Cardiac fibroblast (primary cell): ENCODE results near the gene MIGA2.
"Not testable (repeated sequence)": the region's sequence is repeated elsewhere in the genome, so short reads cannot be mapped to it uniquely, and the experiment has no call there.

Experiments
- DNase-seq, 2 donors: peaks; one replicate each; pipeline versions ENCODE4 v3.0.0 to v3.0.0-alpha.2; 2010; ENCODE audit warnings: low read depth in 2 of 2
- H3K4me3 ChIP-seq, 2 donors: replicated peaks in 1 of 2; 1 replicate in 1 of 2; 2 replicates in 1 of 2; pipeline ENCODE4 v1.5.1; 2011; ENCODE audit warnings: low read depth in 2 of 2, low read length in 2 of 2, mild to moderate bottlenecking in 2 of 2, moderate library complexity in 1 of 2
- CTCF ChIP-seq: IDR thresholded peaks from one replicate; pipeline ENCODE4 v1.5.1; 2011; ENCODE audit warnings: low read depth, mild to moderate bottlenecking, low read length, inconsistent platforms

The MIGA2 gene

GRCh38 chr9:128999581-129000206, 36.7 kb upstream of the MIGA2 start:
- DNase-seq, result no peak
- no peak overlapping the region for H3K4me3 ChIP-seq
- TF ChIP-seq CTCF, result no peak

DNA sequence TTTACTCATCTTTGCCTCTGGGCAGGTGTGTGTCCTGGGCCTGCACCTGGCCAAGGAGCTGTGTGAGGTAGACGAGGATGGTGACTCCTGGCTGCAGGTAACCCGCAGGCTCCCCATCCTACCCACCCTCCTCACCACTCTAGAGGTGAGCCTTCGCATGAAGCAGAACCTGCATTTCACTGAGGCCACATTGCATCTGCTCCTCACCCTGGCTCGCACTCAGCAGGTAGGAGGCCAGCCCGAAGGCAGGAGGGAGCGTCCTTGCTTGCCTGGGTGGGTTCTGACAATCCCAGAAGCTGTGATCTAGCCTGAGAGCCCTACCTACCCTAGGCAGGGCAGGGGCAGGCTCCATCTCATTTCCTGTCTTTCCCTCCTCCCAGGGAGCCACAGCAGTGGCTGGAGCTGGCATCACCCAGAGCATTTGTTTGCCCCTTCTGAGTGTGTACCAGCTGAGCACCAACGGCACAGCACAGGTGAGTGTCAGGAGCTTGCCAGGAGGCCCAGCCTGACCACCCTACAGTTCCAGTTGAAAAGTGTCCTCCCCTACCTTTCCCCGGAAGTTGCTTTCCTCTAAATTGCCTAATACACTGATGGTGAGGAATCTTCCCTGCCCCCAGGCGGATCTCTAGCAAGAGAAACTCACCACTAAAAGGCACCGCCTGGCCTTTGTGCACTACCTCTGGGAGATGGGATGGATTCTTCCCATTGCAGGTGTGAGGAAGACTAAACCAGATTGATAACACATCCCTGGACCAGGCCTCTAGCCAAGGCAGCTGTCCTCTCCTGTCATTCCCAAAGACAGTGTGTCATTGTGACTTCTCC, 34.7 kb upstream of the MIGA2 start:
- no peak for DNase-seq

DNA sequence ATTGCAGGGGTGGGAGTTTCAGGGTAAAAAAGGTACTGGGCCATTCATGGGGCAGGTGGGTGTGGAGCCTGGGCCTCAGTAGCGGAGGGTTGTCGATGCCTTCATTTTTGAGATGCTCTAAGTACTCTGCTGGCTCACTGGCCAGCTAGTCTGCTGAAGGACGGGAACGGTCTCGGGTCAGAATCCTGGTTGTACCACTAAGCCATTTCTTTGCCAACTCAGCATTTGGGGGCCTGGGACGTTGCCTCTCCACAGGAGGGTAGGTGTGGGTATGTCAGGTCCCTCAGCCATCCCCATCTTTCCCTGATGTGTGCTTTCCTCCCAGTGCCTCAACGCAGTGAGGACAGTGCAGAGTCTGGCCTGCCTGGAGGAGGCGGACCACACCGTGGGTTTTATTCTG, 33.4 kb upstream of the MIGA2 start:
- no peak for DNase-seq
- no peak overlapping the region for H3K4me3 ChIP-seq
- TF ChIP-seq CTCF, result no peak

More for the DNA sequence above, 34.7 kb upstream of the MIGA2 start:
- no peak overlapping the region for H3K4me3 ChIP-seq
- TF ChIP-seq CTCF, result no peak

GRCh38 chr9:129004173-129004572, 32.3 kb upstream of the MIGA2 start:
- H3K4me3 ChIP-seq, DNase-seq: not testable (repeated sequence)

DNA sequence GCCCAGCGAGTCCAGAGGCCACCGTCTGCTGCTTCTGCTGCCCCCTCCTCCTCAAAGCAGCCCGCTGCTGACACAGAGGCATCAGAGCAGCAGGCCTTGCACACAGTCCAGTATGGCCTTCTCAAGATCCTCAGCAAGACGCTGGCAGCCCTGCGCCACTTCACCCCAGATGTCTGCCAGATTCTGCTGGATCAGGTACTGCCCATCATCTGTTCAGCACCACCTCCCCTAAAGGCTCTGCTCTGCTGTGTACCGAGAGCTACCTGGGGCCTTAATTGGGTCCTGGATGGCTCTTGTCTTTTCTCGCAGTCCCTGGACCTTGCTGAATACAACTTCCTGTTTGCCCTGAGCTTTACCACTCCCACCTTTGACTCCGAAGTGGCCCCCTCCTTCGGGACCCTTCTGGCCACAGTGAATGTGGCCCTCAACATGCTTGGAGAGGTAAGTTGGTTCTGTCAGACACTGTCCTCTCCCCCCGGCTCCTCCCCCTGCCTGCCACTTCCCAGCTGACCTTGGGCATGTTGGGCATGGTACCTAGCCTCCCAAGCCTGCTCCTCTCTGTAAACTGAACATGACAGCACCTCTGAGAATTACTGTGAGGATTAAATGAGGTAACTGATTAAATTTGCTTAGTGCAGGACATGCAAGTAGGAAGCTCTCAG, 31.0 kb upstream of the MIGA2 start:
- no peak for DNase-seq
- TF ChIP-seq CTCF, result no peak
- no peak overlapping the region for H3K4me3 ChIP-seq

GRCh38 chr9:129006328-129007034, 29.9 kb upstream of the MIGA2 start:
- H3K4me3 ChIP-seq, result no peak overlapping the region
- peak; percentile 83 to 84 for DNase-seq
- peak; percentile 96 for TF ChIP-seq CTCF
